ENCODE results near the gene FAM98C. TPM values are rescaled to one million over a fixed set of nuclear protein-coding genes. Genes with fewer than 3 reads are reported as not detected.

Gene FAM98C
- total and polyA plus RNA-seq, 2 of the 13 experiments (the other 11 are each of a cell fraction or from before 2014, with no cell fraction given) = 10.0 to 11.5 TPM

DNA sequence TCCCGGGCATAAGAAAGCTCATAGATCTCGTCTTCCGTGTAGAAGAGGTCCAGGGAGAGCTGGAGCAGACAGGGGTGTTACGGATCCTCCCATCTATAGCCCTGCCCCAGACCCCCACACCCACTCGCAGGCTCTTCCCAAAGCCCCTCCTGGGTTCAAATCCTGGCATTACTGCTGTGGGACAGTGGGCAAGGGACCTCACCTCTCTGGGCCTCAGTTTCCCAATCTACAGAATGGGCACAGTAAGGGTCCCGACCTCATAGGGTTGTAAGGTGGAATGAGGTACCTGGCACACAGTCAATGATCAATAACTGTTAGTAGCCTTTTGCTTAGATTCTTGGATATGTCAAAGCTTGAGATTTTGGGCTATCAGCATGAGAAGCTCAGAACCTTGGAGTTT is 10.5 kb downstream of the FAM98C start (continued):
- TF ChIP-seq, protein P1, sequence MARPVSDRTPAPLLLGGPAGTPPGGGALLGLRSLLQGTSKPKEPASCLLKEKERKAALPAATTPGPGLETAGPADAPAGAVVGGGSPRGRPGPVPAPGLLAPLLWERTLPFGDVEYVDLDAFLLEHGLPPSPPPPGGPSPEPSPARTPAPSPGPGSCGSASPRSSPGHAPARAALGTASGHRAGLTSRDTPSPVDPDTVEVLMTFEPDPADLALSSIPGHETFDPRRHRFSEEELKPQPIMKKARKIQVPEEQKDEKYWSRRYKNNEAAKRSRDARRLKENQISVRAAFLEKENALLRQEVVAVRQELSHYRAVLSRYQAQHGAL (CRISPR knock-in tag; IDR thresholded peaks at IDR 0.05; ENCODE audit: not compliant biosample characterization) = no peak

DNA sequence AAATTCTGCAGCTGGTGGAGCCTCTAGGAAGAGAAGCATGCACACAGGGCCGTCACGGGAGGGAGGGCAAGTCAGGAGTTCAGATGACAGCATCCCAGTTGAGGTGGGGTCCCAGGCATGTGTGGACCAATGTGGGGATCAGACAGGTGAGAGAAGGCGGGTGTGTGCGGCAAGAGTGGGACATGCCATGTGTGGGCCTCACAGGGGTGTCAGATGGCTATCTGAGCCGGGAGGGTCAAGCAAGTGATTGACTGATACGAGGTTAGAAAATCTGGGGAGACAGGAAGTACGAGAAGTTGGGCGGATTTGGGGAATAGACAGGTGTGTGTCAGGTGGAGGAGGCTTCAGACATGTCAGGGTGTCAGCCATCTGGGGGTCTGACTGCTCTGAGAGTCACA is 14.3 kb downstream of the FAM98C start:
- Histone ChIP-seq H2AFZ (ENCODE audit: low read length) (no peak overlapping the region), H3K9ac (ENCODE audit: insufficient read depth, low read depth, low read length) (no peak overlapping the region), H3K79me2 (ENCODE audit: insufficient read depth, low read length) (no peaks in the 10 kb centered on the region), H3K36me3 (replicated peaks in 1 of 2; ENCODE audit: control insufficient read depth in 1 of 2, insufficient read depth in 2 of 2, low read length in 2 of 2) (no peaks in the 10 kb centered on the region), H3K4me1 (ENCODE audit: insufficient read depth, low read length) (no peaks in the 10 kb centered on the region), H3K4me3 (replicated peaks in 1 of 3; ENCODE audit: insufficient read depth in 1 of 3, low read depth in 2 of 3, low read length in 3 of 3) (no peak overlapping the region), H3K27ac (ENCODE audit: extremely low read length, insufficient read depth, low read length) (no peak overlapping the region), H3K4me2 (ENCODE audit: low read depth, low read length) (no peak overlapping the region), H4K20me1 (ENCODE audit: insufficient read depth, low read length) (no peaks in the 10 kb centered on the region), H3K27me3 (ENCODE audit: control insufficient read depth in 1 of 2, insufficient read depth in 2 of 2, low read length in 2 of 2) (peaks cover 3 to 43% of the 10 kb centered on the region in 2 experiments; a peak in 4 of 5 replicates), H3K9me3 (ENCODE audit: low read length) (no peaks in the 10 kb centered on the region)
- 26% methylated on average over 8 of the region's 8 CpGs for WGBS (ENCODE audit: low lambda C conversion rate)
- BruUV-seq (replicated peaks) = no TSS peak
- ATAC-seq (no peak), FAIRE-seq (no peak), DNase-seq (ENCODE audit: low spot score) (no peak)
- CTCF ChIA-PET (ENCODE audit: low intra/inter-chr PET ratio, low total read pairs) = no interaction called here
- POLR2A ChIA-PET = no interaction called here
- TF ChIP-seq ZNF207 (IDR thresholded peaks at IDR 0.05; ENCODE audit: borderline replicate concordance) (no peak), ZFP82 (CRISPR knock-in tag; IDR thresholded peaks at IDR 0.05; ENCODE audit: borderline replicate concordance) (no peak), RBAK (CRISPR knock-in tag; IDR thresholded peaks at IDR 0.05) (no peak), ZBTB3 (CRISPR knock-in tag; IDR thresholded peaks at IDR 0.05; ENCODE audit: borderline replicate concordance, low read depth) (no peak), DR1 (CRISPR knock-in tag; IDR thresholded peaks at IDR 0.05) (no peak), KDM1A (CRISPR knock-in tag; IDR thresholded peaks at IDR 0.05) (no peak), HNRNPH1 (optimal IDR thresholded peaks at IDR 0.05; ENCODE audit: low read depth, low read length) (no peak), ZNF724P (CRISPR knock-in tag; IDR thresholded peaks at IDR 0.05; ENCODE audit: borderline replicate concordance) (no peak), ZNF773 (CRISPR knock-in tag; IDR thresholded peaks at IDR 0.05; ENCODE audit: borderline replicate concordance) (no peak), ARNT2 (CRISPR knock-in tag; IDR thresholded peaks at IDR 0.05; ENCODE audit: low read depth) (no peak), ZNF629 (CRISPR knock-in tag; conservative IDR thresholded peaks at IDR 0.05) (no peak)
- TF ChIP-seq, protein P2, sequence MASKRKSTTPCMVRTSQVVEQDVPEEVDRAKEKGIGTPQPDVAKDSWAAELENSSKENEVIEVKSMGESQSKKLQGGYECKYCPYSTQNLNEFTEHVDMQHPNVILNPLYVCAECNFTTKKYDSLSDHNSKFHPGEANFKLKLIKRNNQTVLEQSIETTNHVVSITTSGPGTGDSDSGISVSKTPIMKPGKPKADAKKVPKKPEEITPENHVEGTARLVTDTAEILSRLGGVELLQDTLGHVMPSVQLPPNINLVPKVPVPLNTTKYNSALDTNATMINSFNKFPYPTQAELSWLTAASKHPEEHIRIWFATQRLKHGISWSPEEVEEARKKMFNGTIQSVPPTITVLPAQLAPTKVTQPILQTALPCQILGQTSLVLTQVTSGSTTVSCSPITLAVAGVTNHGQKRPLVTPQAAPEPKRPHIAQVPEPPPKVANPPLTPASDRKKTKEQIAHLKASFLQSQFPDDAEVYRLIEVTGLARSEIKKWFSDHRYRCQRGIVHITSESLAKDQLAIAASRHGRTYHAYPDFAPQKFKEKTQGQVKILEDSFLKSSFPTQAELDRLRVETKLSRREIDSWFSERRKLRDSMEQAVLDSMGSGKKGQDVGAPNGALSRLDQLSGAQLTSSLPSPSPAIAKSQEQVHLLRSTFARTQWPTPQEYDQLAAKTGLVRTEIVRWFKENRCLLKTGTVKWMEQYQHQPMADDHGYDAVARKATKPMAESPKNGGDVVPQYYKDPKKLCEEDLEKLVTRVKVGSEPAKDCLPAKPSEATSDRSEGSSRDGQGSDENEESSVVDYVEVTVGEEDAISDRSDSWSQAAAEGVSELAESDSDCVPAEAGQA (IDR thresholded peaks at IDR 0.05; ENCODE audit: low read depth) = no peak
- TF ChIP-seq, protein P2 (CRISPR knock-in tag; IDR thresholded peaks at IDR 0.05; ENCODE audit: borderline replicate concordance) = no peak
- TF ChIP-seq, protein P3, sequence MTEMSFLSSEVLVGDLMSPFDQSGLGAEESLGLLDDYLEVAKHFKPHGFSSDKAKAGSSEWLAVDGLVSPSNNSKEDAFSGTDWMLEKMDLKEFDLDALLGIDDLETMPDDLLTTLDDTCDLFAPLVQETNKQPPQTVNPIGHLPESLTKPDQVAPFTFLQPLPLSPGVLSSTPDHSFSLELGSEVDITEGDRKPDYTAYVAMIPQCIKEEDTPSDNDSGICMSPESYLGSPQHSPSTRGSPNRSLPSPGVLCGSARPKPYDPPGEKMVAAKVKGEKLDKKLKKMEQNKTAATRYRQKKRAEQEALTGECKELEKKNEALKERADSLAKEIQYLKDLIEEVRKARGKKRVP (CRISPR knock-in tag; IDR thresholded peaks at IDR 0.05) = no peak
- in situ Hi-C loops (cut with HindIII; ENCODE audit: extremely low pct_ligation_motif_present, low pct_unique_long_range_greater_than_20kb) (no loop called here), intact Hi-C loops (cut with micrococcal nuclease; ENCODE audit: unreplicated experiment) (no loop called here)
